ENCODE results near the gene NOX3.

The NOX3 gene

GRCh38 chr6:155444120-155444917 is 11.3 kb downstream of the NOX3 start:
- H3K4me3 ChIP-seq (ENCODE audit: low read depth, low read length) = no peak overlapping the region
- no peak for TF ChIP-seq CTCF (IDR thresholded peaks at IDR 0.05; ENCODE audit: low read depth, low read length)
- in situ Hi-C loops (cut with HindIII; ENCODE audit: low sequenced_read_pairs) = no loop called here
- DNase-seq (ENCODE audit: low read depth, low spot score) = peak; percentile 29

DNA sequence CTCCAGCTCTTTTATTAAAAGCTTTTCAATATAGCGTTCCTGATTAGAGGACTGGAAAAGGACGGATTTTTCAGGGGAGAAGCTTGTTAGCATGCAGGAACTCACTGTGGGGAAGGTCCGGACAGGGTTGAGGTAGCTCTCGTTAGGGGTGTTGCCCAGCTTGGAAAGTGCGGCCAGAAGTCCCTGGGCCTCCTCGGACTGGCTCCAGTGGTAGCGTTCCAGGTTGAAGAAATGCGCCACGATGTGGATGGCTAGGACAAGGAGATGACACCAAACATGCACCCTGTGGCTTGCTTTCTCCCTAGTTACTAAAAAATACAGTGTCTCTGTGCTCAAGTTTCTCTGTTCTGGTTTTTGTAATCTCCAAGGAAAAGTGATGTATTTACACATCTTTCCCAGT is 12.5 kb downstream of the NOX3 start:
- DNase-seq (ENCODE audit: low read depth, low spot score) = no peak
- no peak overlapping the region for H3K4me3 ChIP-seq (ENCODE audit: low read depth, low read length)
- in situ Hi-C loops (cut with HindIII; ENCODE audit: low sequenced_read_pairs) = no loop called here
- no peak for TF ChIP-seq CTCF (IDR thresholded peaks at IDR 0.05; ENCODE audit: low read depth, low read length)

DNA sequence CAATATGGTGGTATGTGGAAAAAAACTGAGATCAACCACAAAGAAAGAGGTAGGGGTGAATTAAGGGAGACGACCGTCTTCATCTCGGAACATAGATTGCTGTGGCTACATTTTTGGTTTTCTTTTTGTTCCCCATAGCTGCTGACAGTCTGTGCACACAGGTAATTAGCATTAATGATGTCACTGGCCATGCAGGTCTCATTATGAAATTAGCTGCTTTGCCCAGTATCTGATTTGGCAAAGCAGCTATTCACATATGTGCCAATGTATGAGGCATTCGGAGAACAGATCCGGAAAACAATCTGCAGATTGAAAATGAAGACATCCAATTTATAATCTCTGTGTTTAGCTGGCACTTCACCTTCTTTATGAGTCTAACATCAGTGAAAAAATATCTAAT is 13.1 kb downstream of the NOX3 start:
- in situ Hi-C loops (cut with HindIII; ENCODE audit: low sequenced_read_pairs) = no loop called here
- no peak overlapping the region for H3K4me3 ChIP-seq (ENCODE audit: low read depth, low read length)
- no peak for TF ChIP-seq CTCF (IDR thresholded peaks at IDR 0.05; ENCODE audit: low read depth, low read length)
- no peak for DNase-seq (ENCODE audit: low read depth, low spot score)

GRCh38 chr6:155441112-155441465 is 14.6 kb downstream of the NOX3 start:
- DNase-seq (ENCODE audit: low read depth, low spot score) = no peak
- in situ Hi-C loops (cut with HindIII; ENCODE audit: low sequenced_read_pairs) = no loop called here
- no peak for TF ChIP-seq CTCF (IDR thresholded peaks at IDR 0.05; ENCODE audit: low read depth, low read length)
- no peak overlapping the region for H3K4me3 ChIP-seq (ENCODE audit: low read depth, low read length)

- TF ChIP-seq CTCF (IDR thresholded peaks at IDR 0.05; ENCODE audit: low read depth, low read length) = no peak
- no peak overlapping the region for H3K4me3 ChIP-seq (ENCODE audit: low read depth, low read length)
- in situ Hi-C loops (cut with HindIII; ENCODE audit: low sequenced_read_pairs) = no loop called here
- no peak for DNase-seq (ENCODE audit: low read depth, low spot score)
These were observed 15.1 kb downstream of the NOX3 start for GRCh38 chr6:155440398-155441111.

- no peak overlapping the region for H3K4me3 ChIP-seq (ENCODE audit: low read depth, low read length)
- TF ChIP-seq CTCF (IDR thresholded peaks at IDR 0.05; ENCODE audit: low read depth, low read length) = no peak
- DNase-seq (ENCODE audit: low read depth, low spot score) = no peak
- in situ Hi-C loops (cut with HindIII; ENCODE audit: low sequenced_read_pairs) = no loop called here
These were observed 16.3 kb downstream of the NOX3 start for GRCh38 chr6:155439376-155439775.

Measured in astrocyte of the spinal cord (primary cell).